Activated CD4-positive, alpha-beta memory T cell treated with anti-CD3 and anti-CD28 coated beads for 36 hours (primary cell): ENCODE data around the gene PLIN4. TPM values are rescaled to one million over a fixed set of nuclear protein-coding genes. Genes with fewer than 3 reads are reported as not detected.

Source experiments
- CTCF ChIA-PET: fragments of 350-600 bp; sonication (Branson Sonifier 250); formaldehyde crosslinking; loops from one replicate; lab custom pipeline; 2021; ENCODE audit warnings: antibody characterized with exemption, inconsistent platforms; lab: Charles Lee
- POLR2A ChIA-PET: fragments of 350-600 bp; sonication (Branson Sonifier 250); formaldehyde crosslinking; loops from one replicate; lab custom pipeline; 2021; ENCODE audit warnings: antibody characterized with exemption; lab: Charles Lee
- DNase-seq: peaks from one replicate; pipeline ENCODE4 v3.0.0-alpha.2; 2020
- H3K27ac Mint-ChIP-seq: one replicate; pipeline ENCODE4 v1.8.0; 2021; ENCODE audit warnings: mixed read lengths
- H3K27me3 Mint-ChIP-seq: one replicate; pipeline ENCODE4 v1.8.0; 2021; ENCODE audit warnings: mixed read lengths
- H3K36me3 Mint-ChIP-seq: one replicate; pipeline ENCODE4 v1.8.0; 2021; ENCODE audit warnings: mixed read lengths
- H3K4me1 Mint-ChIP-seq: one replicate; pipeline ENCODE4 v1.8.0; 2021; ENCODE audit warnings: low read depth, mixed read lengths
- H3K4me3 Mint-ChIP-seq: one replicate; pipeline ENCODE4 v1.8.0; 2021; ENCODE audit warnings: mild to moderate bottlenecking, mixed read lengths
- H3K9me3 Mint-ChIP-seq: one replicate; pipeline ENCODE4 v1.8.0; 2021; ENCODE audit warnings: mixed read lengths
- intact Hi-C: fragments of 100-400 bp; cut with micrococcal nuclease; formaldehyde crosslinking; loops from one replicate; pipeline ENCODE4 v1.15.1; 2023
- total RNA-seq, 2 experiments: library from RNA; stranded (reverse); gene quantifications; one replicate each; pipeline ENCODE4 v1.2.3, GENCODE V29; 2021

Gene PLIN4
- total RNA-seq, 2 experiments from 2014 or later, result 0.02 TPM; not detected in 1

GRCh38 chr19:4473011-4473762, 45.1 kb downstream of the PLIN4 start:
- Mint-ChIP-seq H3K4me3 (peak overlapping the region; percentile 73), H3K27ac (no peak overlapping the region), H3K27me3 (no peaks in the 10 kb centered on the region), H3K36me3 (peaks cover 11% of the 10 kb centered on the region), H3K4me1 (peaks cover 21% of the 10 kb centered on the region), H3K9me3 (no peaks in the 10 kb centered on the region)
- CTCF ChIA-PET, result no interaction called here
- POLR2A ChIA-PET, result no interaction called here
- DNase-seq, result no peak
- intact Hi-C loops, result loop anchor here (5.0 kb wide), 4 partner anchors 164 to 486 kb away; partner anchors contain the start of genes EEF2, FEM1A, MYDGF and TNFAIP8L1

- POLR2A ChIA-PET, result interaction anchor here (1.9 to 2.4 kb wide), 2 partner anchors 15 to 129 kb away, joined by 6 to 14 read pairs; partner anchors contain the start of genes MPND and UBXN6
- Mint-ChIP-seq H3K9me3 (no peaks in the 10 kb centered on the region), H3K4me3 (peak within 1 kb of the TSS; percentile 73), H3K27ac (no peak within 1 kb of the TSS), H3K36me3 (peaks cover 7% of the 10 kb centered on the region), H3K4me1 (peaks cover 21% of the 10 kb centered on the region), H3K27me3 (no peaks in the 10 kb centered on the region)
- CTCF ChIA-PET, result interaction anchor here (1.0 to 1.9 kb wide), 4 partner anchors 72 to 332 kb away, joined by 3 to 12 read pairs (median 6); partner anchors contain the start of genes FEM1A and SH3GL1
- intact Hi-C loops, result loop anchor here (5.0 kb wide), 4 partner anchors 165 to 485 kb away; partner anchors contain the start of genes EEF2, FEM1A, MYDGF and TNFAIP8L1
- DNase-seq, result no peak
These were observed 45.9 kb downstream of the PLIN4 start, which contains the start of gene HDGFL2 for GRCh38 chr19:4472174-4472974. Gene HDGFL2 (plus strand): TSS chr19:4472297. CDS start chr19:4472351, 54 bp downstream.

DNA sequence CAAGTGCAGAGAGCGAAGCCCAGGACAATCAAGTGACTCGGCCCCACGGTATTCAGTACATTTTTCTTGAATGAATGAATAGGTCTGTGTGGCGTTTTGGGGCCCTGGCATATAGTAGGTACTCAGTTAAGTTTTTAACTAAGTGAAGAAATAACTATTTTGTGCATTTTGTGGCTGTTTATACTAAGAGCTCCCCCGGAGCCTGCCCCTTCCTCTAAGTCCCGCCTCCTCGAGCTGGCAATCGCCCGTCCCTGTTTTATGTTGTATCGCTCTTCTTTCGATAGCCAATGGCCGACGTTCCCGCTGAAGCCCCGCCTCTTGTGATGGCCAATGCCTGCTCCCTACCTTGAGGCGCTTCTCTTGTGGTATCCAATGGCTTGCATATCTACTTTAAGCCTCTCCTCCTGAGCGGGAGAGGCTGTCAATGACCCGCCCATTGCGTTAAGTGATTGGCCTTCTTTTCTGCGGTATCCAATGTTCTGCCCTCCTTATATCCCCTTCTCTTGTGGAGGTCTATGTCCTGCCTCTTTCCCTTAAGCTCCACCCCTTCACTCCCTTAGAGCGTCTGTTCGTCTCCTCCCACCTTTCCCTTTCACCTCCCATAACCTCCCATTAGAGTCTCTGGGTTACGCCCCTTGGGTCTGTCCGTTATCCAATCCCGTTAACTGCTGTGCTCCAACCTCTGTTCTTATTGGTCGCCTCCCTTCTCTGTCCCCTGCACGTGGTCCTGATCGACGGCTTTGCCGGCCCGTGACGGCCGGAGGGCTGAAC, 46.7 kb downstream of the PLIN4 start:
- intact Hi-C loops, result loop anchor here (1.0 to 5.0 kb wide), 9 partner anchors 14 to 484 kb away; partner anchors contain the start of genes CHAF1A, EEF2, FEM1A and MPND
- DNase-seq, result peak; percentile 99
- peaks cover 2% of the 10 kb centered on the region for H3K36me3 Mint-ChIP-seq
- no peaks in the 10 kb centered on the region for H3K27me3 Mint-ChIP-seq
- H3K27ac Mint-ChIP-seq, result no peak overlapping the region
- no peak overlapping the region for H3K4me3 Mint-ChIP-seq
- peaks cover 21% of the 10 kb centered on the region for H3K4me1 Mint-ChIP-seq
- no peaks in the 10 kb centered on the region for H3K9me3 Mint-ChIP-seq
- ChIA-PET POLR2A (interaction anchor here (0.7 to 2.4 kb wide), 7 partner anchors 14 to 320 kb away, joined by 3 to 14 read pairs (median 6); partner anchors contain the start of genes FEM1A, MPND and UBXN6), CTCF (interaction anchor here (1.0 to 1.9 kb wide), 7 partner anchors 54 to 333 kb away, joined by 3 to 12 read pairs (median 4); partner anchors contain the start of genes CHAF1A, FEM1A and SH3GL1)

GRCh38 chr19:4467835-4468234, 50.5 kb downstream of the PLIN4 start:
- DNase-seq, result no peak

DNA sequence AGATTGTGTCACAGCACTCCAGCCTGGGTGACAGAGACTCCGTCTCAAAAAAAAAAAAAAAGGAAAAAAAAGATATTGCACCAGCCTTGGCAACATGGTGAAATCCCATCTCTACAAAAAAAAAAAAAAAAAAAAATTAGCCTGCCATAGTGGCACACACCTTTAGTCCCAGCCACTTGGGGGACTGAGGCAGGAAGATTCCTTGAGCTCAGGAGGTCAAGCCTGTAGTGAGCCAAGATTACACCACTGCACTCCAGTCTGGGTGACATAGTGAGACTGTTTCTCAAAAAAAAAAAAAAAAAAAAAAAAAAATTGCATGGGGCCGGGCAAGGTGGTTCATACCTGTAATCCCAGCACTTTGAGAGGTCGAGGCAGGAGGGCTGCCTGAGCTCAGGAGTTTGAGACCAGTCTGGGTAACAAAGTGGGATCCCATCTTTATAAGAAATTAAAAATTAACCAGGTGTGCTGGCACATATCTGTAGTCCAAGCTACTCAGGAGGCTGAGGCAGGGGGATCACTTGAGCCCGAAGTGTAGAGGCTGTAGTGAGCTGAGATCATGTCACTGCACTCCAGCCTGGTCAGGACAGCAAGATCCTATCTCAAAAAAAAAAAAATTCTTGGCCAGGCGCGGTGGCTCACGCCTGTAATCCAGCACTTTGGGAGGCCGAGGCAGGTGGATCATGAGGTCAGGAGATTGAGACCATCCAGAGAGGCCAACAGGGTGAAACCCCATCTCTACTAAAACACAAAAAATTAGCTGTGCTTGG, 53.3 kb downstream of the PLIN4 start:
- no peaks in the 10 kb centered on the region for H3K9me3 Mint-ChIP-seq
- no peaks in the 10 kb centered on the region for H3K27me3 Mint-ChIP-seq
- H3K4me3 Mint-ChIP-seq, result no peak overlapping the region
- no peak overlapping the region for H3K27ac Mint-ChIP-seq
- no peaks in the 10 kb centered on the region for H3K36me3 Mint-ChIP-seq
- no peaks in the 10 kb centered on the region for H3K4me1 Mint-ChIP-seq
- CTCF ChIA-PET, result no interaction called here
- POLR2A ChIA-PET, result interaction anchor here (0.6 kb wide), 1 partner anchor 111 kb away, joined by 3 read pairs; no protein-coding TSS in a partner anchor
- DNase-seq, result no peak
- intact Hi-C loops, result no loop called here

More at GRCh38 chr19:4467835-4468234, 50.5 kb downstream of the PLIN4 start:
- H3K4me3 Mint-ChIP-seq, result no peak overlapping the region
- POLR2A ChIA-PET, result no interaction called here
- H3K27ac Mint-ChIP-seq, result no peak overlapping the region
- CTCF ChIA-PET, result no interaction called here
- no peaks in the 10 kb centered on the region for H3K9me3 Mint-ChIP-seq
- no peaks in the 10 kb centered on the region for H3K36me3 Mint-ChIP-seq
- intact Hi-C loops, result no loop called here
- H3K27me3 Mint-ChIP-seq, result no peaks in the 10 kb centered on the region
- peaks cover 5% of the 10 kb centered on the region for H3K4me1 Mint-ChIP-seq

DNA sequence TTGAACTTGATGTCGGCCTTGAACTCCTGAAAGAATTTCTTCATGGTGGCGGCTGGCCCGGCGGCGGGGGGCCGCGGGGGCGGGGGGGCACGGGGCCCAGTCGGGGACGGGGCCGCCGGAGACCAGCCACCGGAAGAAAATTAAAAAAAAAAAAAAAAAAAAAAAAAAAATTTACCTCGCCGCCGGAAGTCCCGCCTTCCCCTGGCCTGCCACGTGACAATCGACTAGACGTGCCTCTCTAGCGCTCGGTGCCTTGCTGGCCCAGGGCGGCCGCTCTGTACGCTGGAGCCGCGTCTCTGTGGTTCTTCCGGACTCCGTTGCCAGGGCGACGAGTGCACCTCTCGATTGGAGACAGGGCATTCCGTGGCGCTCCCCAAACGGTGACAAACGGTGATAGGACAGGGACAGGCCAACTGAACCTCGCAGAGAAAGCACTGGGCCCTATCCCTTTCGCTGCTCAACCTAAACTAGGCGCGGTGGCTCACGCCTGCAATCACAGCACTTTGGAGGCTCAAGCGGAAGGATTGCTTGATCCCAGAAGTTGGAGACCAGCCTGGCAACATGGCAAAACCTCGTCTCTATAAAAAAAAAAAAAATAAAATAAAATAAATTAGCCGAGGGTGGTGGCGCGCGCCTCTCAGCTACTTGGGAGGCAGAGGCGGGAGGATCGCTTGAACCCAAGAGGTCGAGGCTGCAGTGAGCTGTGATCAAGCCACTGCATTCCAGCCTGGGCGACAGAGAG, 60.5 kb downstream of the PLIN4 start, which contains the start of gene UBXN6:
TSS of gene UBXN6 (minus strand) at position 141 of the 742 bp plus-strand sequence. CDS start at position 44, 97 bp downstream.
- ChIA-PET CTCF (interaction anchor here (0.8 kb wide), 1 partner anchor 67 kb away, joined by 3 read pairs; no protein-coding TSS in a partner anchor), POLR2A (interaction anchor here (2.5 kb wide), 1 partner anchor 13 kb away, joined by 14 read pairs; the partner anchor contains the start of gene HDGFL2)
- intact Hi-C loops, result loop anchor here (1.0 kb wide), 2 partner anchors 13 to 58 kb away; partner anchors contain the start of gene SH3GL1

GRCh38 chr19:4456843-4457653, 61.2 kb downstream of the PLIN4 start:
- intact Hi-C loops, result loop anchor here (1.0 kb wide), 2 partner anchors 14 to 57 kb away; partner anchors contain the start of gene SH3GL1
- peak; percentile 48 for DNase-seq
- peaks cover 19% of the 10 kb centered on the region for H3K4me1 Mint-ChIP-seq
- peak overlapping the region; percentile 82 for H3K4me3 Mint-ChIP-seq
- no peaks in the 10 kb centered on the region for H3K27me3 Mint-ChIP-seq
- no peaks in the 10 kb centered on the region for H3K9me3 Mint-ChIP-seq
- H3K27ac Mint-ChIP-seq, result peak overlapping the region; percentile 81
- H3K36me3 Mint-ChIP-seq, result peaks cover 4% of the 10 kb centered on the region
- POLR2A ChIA-PET, result interaction anchor here (1.1 to 2.5 kb wide), 2 partner anchors 14 to 208 kb away, joined by 3 to 14 read pairs; partner anchors contain the start of gene HDGFL2
- CTCF ChIA-PET, result interaction anchor here (0.7 kb wide), 1 partner anchor 144 kb away, joined by 3 read pairs; no protein-coding TSS in a partner anchor

More for the DNA sequence above, 60.5 kb downstream of the PLIN4 start, which contains the start of gene UBXN6:
- H3K27me3 Mint-ChIP-seq, result no peaks in the 10 kb centered on the region
- H3K36me3 Mint-ChIP-seq, result peaks cover 4% of the 10 kb centered on the region
- no peaks in the 10 kb centered on the region for H3K9me3 Mint-ChIP-seq
- peak; percentile 99 for DNase-seq
- H3K27ac Mint-ChIP-seq, result peak within 1 kb of the TSS; percentile 82
- peak within 1 kb of the TSS; percentile 82 for H3K4me3 Mint-ChIP-seq
- peaks cover 19% of the 10 kb centered on the region for H3K4me1 Mint-ChIP-seq

DNA sequence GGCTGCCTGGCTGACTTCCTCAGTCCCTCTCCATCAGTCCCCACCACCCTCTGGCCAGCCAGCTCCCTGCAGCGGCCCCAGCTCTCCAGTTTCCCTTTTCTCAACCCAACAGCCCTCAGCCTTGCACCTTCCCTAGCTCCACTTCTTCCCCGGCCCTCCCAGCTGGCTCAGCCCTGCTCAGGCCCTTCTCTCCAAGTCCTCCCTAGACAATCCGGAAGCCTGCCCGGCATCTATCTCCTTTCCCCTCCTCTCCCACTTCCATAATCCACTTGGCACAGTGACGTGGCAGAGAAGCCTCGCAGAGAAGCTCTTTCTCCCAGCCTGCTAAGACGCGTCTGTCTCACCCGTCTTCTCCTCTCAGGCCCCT, 61.8 kb downstream of the PLIN4 start:
- Mint-ChIP-seq H3K27me3 (no peaks in the 10 kb centered on the region), H3K4me3 (peak overlapping the region; percentile 82), H3K36me3 (peaks cover 4% of the 10 kb centered on the region), H3K9me3 (no peaks in the 10 kb centered on the region), H3K4me1 (peaks cover 19% of the 10 kb centered on the region), H3K27ac (peak overlapping the region; percentile 81)
- ChIA-PET CTCF (no interaction called here), POLR2A (interaction anchor here (1.1 to 2.5 kb wide), 2 partner anchors 15 to 208 kb away, joined by 3 to 14 read pairs; partner anchors contain the start of gene HDGFL2)
- DNase-seq, result no peak
- intact Hi-C loops, result no loop called here
